Measurements from ENCODE around the gene RAB41.
"Not testable (repeated sequence)": the region's sequence is repeated elsewhere in the genome, so short reads cannot be mapped to it uniquely, and the experiment has no call there.

Gene RAB41

DNA sequence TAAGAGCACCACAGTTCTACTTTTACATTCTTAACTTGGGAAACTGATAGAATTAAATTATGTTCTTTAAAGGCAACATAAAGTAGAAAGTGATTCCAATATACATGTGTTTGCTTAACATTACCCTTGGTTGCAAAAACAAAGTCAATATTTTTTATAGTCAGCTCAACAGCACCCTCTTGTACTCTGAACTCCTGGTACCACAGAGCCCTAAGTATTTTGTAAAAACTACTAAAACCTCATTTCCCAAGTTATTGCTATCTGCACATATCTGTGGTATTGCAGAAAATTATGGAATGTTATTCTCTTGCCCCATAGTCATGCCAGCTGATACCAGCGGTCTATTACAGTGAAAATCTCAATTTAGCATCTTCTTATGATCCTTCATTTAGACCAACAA lies 10.8 kb downstream of the RAB41 start:
- no peak for DNase-seq

GRCh38 chrX:70293621-70294020 lies 11.6 kb downstream of the RAB41 start:
- no peak for DNase-seq

DNA sequence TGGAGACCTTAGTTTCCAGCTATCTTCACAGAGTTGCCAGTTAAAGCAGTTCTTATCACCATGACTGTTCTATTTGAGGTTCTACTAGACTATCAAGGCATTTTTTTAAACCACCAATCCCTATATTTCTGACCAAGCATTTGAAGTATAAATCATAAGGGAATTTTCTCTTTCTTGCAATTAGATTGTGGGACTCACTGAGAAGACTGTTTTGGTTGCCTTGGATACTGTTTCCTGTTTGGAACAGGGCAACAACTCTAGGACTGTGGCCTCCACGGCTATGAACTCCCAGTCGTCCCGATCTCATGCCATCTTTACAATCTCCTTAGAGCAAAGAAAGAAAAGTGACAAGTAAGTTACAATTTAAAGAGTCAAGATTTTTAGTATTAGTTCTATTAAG lies 19.7 kb downstream of the RAB41 start:
- no peak for DNase-seq

DNA sequence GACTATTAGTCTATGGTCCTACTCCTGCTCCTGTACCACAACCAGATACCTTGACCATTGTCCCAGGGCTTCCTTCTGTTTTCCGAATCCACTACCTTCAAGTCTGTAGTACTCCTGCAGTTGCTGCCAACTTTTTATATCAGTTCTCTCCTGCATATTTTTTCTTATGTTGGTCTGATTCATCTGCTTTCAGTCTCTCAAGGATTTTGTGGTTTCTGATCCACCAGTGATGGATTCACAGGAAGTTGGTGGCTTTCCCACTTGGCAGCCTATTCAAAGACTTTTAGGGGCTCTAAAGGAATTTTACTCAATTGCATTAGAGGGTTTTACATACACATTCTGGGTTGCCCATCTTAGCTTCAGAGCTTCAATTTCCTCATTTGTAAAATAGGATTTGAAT lies 31.5 kb downstream of the RAB41 start:
- no peak for DNase-seq

DNA sequence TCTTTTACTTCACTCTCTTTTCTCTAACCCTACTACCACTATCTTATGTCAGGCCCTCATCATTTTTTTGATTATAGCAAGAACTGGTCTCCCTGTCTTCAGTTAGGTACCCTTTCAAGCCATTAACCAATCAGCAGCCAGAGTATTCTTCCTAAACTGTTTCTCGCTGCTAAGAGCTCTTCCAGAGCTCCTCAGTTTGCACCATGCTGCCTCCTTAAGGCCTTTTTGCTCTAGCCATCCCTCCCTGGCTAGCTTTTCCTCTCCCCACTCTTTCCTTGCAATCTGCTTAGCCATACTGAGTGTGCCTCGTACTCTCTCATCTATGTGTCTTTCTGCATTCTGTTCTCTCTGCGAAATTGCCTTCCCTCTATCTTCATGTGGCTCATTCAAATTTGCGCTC lies 40.8 kb downstream of the RAB41 start:
- no peak for DNase-seq

- DNase-seq = not testable (repeated sequence)
These were observed 41.7 kb downstream of the RAB41 start for GRCh38 chrX:70323628-70324027.

DNA sequence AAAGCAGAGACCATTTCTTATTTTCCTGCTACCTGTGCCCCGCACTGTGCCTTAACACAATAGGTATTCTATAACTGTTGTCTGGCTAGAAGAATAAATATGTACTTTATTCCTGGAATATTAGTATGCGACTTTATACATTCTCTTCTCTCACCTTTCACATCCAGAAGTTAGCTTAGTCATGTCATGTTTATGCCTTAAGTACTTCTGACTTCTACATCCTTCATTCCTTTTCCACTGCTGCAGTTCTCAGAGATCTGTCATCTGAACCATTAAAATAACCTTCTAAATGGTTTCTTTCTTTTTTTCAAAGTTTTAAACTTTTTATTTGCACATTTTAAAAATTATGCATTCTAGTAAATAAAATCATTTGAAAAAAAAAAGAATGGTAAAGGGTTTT lies 42.4 kb downstream of the RAB41 start:
- DNase-seq = no peak

- no peak for DNase-seq
These were observed 49.2 kb downstream of the RAB41 start for GRCh38 chrX:70331161-70331560.

DNA sequence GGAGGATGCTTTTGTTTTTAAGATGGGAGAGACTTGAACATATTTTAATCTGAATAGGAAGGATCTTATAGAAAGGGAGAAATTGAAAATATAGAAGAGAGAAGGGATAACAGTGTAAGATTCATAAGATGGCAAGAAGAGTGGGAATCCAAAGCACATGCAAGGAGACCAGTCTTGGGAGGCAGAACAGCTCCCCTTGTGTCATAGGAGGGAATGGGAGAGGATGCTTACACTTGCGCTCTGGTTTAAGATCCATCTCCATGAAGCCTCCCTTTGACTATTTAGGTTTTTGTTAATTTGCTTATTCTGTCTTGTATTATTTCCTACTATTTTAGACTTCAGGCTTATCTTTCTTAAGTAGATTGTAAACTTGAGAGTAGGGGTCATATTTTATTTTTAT lies 50.6 kb downstream of the RAB41 start:
- no peak for DNase-seq

Data from CD4-positive, alpha-beta T cell treated with Interleukin-12 subunit alpha and Interleukin-12 subunit beta, for 1 hour (primary cell).